ENCODE measurements around the gene TBC1D24. TPM values are rescaled to one million over a fixed set of nuclear protein-coding genes. Genes with fewer than 3 reads are reported as not detected.

Gene TBC1D24
- total and polyA plus RNA-seq, 9 of the 15 experiments (the other 6 are each of a cell fraction or from before 2014, with no cell fraction given) = 1.7 to 22.6 (median 7.2) TPM

- TF ChIP-seq ZNF143 (CRISPR knock-in tag; IDR thresholded peaks at IDR 0.05) = 0 out of 2 replicates have a peak, but pooled peaks have one; percentile 61
- TF ChIP-seq LARP7 (IDR thresholded peaks at IDR 0.05) = no peak
- TF ChIP-seq, protein P1, sequence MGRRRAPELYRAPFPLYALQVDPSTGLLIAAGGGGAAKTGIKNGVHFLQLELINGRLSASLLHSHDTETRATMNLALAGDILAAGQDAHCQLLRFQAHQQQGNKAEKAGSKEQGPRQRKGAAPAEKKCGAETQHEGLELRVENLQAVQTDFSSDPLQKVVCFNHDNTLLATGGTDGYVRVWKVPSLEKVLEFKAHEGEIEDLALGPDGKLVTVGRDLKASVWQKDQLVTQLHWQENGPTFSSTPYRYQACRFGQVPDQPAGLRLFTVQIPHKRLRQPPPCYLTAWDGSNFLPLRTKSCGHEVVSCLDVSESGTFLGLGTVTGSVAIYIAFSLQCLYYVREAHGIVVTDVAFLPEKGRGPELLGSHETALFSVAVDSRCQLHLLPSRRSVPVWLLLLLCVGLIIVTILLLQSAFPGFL (CRISPR knock-in tag; IDR thresholded peaks at IDR 0.05) = no peak
- no peak for TF ChIP-seq ZNF217 (CRISPR knock-in tag; IDR thresholded peaks at IDR 0.05)
- peak; percentile 73 for TF ChIP-seq POLR2B (IDR thresholded peaks at IDR 0.05; ENCODE audit: low read depth, partially characterized antibody)
- TF ChIP-seq SP1 (CRISPR knock-in tag; IDR thresholded peaks at IDR 0.05) = peak; percentile 74; the same call in 1 of the 2 replicates
- 0 out of 2 replicates have a peak, but pooled peaks have one; percentile 63 for TF ChIP-seq HLTF (IDR thresholded peaks at IDR 0.05)
- TF ChIP-seq MCM5 (IDR thresholded peaks at IDR 0.05; ENCODE audit: low read depth) = no peak
- no peak for TF ChIP-seq HOXB6 (CRISPR knock-in tag; IDR thresholded peaks at IDR 0.05; ENCODE audit: borderline replicate concordance)
- TF ChIP-seq NR1H2 (CRISPR knock-in tag; IDR thresholded peaks at IDR 0.05) = 0 out of 2 replicates have a peak, but pooled peaks have one; percentile 74
- peak; percentile 80 for TF ChIP-seq ZFX (CRISPR knock-in tag; IDR thresholded peaks at IDR 0.05)
- TF ChIP-seq NFIC (IDR thresholded peaks at IDR 0.05) = peak; percentile 78
- TF ChIP-seq FOXO4 (CRISPR knock-in tag; IDR thresholded peaks at IDR 0.05) = no peak
- no peak for TF ChIP-seq SAP30 (IDR thresholded peaks at IDR 0.05; ENCODE audit: borderline replicate concordance, insufficient read depth, low read depth, low read length, poor library complexity, severe bottlenecking)
- peak; percentile 90 for TF ChIP-seq CREB3L1 (IDR thresholded peaks at IDR 0.05; ENCODE audit: borderline replicate concordance, low read depth)
- TF ChIP-seq SETDB1 (IDR thresholded peaks at IDR 0.05; ENCODE audit: low read length) = no peak
- TF ChIP-seq, protein P2, sequence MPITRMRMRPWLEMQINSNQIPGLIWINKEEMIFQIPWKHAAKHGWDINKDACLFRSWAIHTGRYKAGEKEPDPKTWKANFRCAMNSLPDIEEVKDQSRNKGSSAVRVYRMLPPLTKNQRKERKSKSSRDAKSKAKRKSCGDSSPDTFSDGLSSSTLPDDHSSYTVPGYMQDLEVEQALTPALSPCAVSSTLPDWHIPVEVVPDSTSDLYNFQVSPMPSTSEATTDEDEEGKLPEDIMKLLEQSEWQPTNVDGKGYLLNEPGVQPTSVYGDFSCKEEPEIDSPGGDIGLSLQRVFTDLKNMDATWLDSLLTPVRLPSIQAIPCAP (CRISPR knock-in tag; IDR thresholded peaks at IDR 0.05; ENCODE audit: borderline replicate concordance) = 0 out of 2 replicates have a peak, but pooled peaks have one; percentile 41
- 0 out of 2 replicates have a peak, but pooled peaks have one; percentile 49 for TF ChIP-seq CTBP1 (IDR thresholded peaks at IDR 0.05; ENCODE audit: borderline replicate concordance)
- TF ChIP-seq MAZ (CRISPR knock-in tag; conservative IDR thresholded peaks at IDR 0.05 in 1 of 2, IDR thresholded peaks at IDR 0.05 in 1 of 2) = peak in 1 of 2 experiments; percentile 49; a peak in 1 of 4 replicates
- TF ChIP-seq THRAP3 (IDR thresholded peaks at IDR 0.05; ENCODE audit: borderline replicate concordance) = no peak
- TF ChIP-seq PTTG1 (tag; IDR thresholded peaks at IDR 0.05; ENCODE audit: low read depth) = no peak
- no peak for TF ChIP-seq NCOA1 (IDR thresholded peaks at IDR 0.05; ENCODE audit: low read depth)
- TF ChIP-seq ZNF76 (CRISPR knock-in tag; IDR thresholded peaks at IDR 0.05; ENCODE audit: borderline replicate concordance) = peak; percentile 73; the same call in 1 of the 2 replicates
- TF ChIP-seq CREB1 (IDR thresholded peaks at IDR 0.05) = no peak
- TF ChIP-seq CREB1 (CRISPR knock-in tag; IDR thresholded peaks at IDR 0.05) = no peak
- no peak for TF ChIP-seq PCBP1 (IDR thresholded peaks at IDR 0.05; ENCODE audit: low read depth, low read length, poor library complexity, severe bottlenecking)
- no peak for TF ChIP-seq ZC3H11A (IDR thresholded peaks at IDR 0.05; ENCODE audit: low read depth, low read length)
- TF ChIP-seq PURB (CRISPR knock-in tag; IDR thresholded peaks at IDR 0.05; ENCODE audit: low read depth) = no peak
Observed at GRCh38 chr16:2428784-2429033, 46.2 kb upstream of the TBC1D24 start (continued).
